H1 (cell line): ENCODE results near the gene IL36RN. TPM values are rescaled to one million over a fixed set of nuclear protein-coding genes. Genes with fewer than 3 reads are reported as not detected.

Source experiments
- CTCF ChIA-PET: fragments of 300-600 bp; sonication (Branson Sonifier 250); formaldehyde crosslinking; loops from one replicate; lab custom pipeline; 2021; ENCODE audit not compliant: partially characterized antibody; lab: Charles Lee
- POLR2A ChIA-PET: fragments of 300-600 bp; sonication (Branson Sonifier 250); formaldehyde crosslinking; loops from one replicate; lab custom pipeline; 2021; ENCODE audit warnings: inconsistent platforms; ENCODE audit not compliant: partially characterized antibody; lab: Charles Lee
- DNase-seq, 2 experiments: peaks; one replicate each; pipeline versions ENCODE4 v3.0.0 to v3.0.0-alpha.2; 2010 to 2022; ENCODE audit warnings: low spot score in 2 of 2, low read depth in 1 of 2, mixed read lengths in 1 of 2
- FAIRE-seq: peaks from 2 replicates; lab custom pipeline; 2011; peaks lifted over from hg19 to GRCh38; lab: Jason Lieb, UNC
- H2AFZ ChIP-seq: 2 replicates; pipeline ENCODE4 v1.8.1; 2012; ENCODE audit warnings: low read length, inconsistent platforms
- H2AK5ac ChIP-seq: 2 replicates; pipeline ENCODE4 v1.6.1; 2013; ENCODE audit warnings: low read depth, low read length
- H2BK120ac ChIP-seq: replicated peaks from 2 replicates; pipeline ENCODE3; 2013; ENCODE audit warnings: low read depth, low read length, inconsistent platforms
- H2BK12ac ChIP-seq: 2 replicates; pipeline ENCODE4 v1.6.1; 2013; ENCODE audit warnings: low read depth, low read length
- H2BK15ac ChIP-seq: 2 replicates; pipeline ENCODE4 v1.6.1; 2013; ENCODE audit warnings: low read length
- H2BK20ac ChIP-seq: 2 replicates; pipeline ENCODE4 v1.6.1; 2013; ENCODE audit warnings: low read length
- H2BK5ac ChIP-seq: 2 replicates; pipeline ENCODE4 v1.6.1; 2013; ENCODE audit warnings: low read depth, low read length
- H3K14ac ChIP-seq: 2 replicates; pipeline ENCODE4 v1.6.1; 2013; ENCODE audit warnings: inconsistent platforms; ENCODE audit not compliant: insufficient read length
- H3K18ac ChIP-seq: 2 replicates; pipeline ENCODE4 v1.6.1; 2013; ENCODE audit warnings: low read length; ENCODE audit errors: extremely low read depth
- H3K23ac ChIP-seq: 2 replicates; pipeline ENCODE4 v1.6.1; 2013; ENCODE audit warnings: inconsistent platforms; ENCODE audit not compliant: insufficient read length
- H3K23me2 ChIP-seq: 2 replicates; pipeline ENCODE4 v1.6.1; 2013; ENCODE audit warnings: low read depth, low read length
- H3K27ac ChIP-seq: 2 replicates; pipeline ENCODE4 v1.6.1; 2011; ENCODE audit warnings: low read depth, low read length, inconsistent platforms
- H3K27me3 ChIP-seq, 4 experiments: replicated peaks in 1 of 4; 1 replicate in 1 of 4; 2 replicates in 3 of 4; pipeline versions ENCODE4 v1.6.1 to v1.8.1; 2011 to 2013; ENCODE audit warnings: low read length in 3 of 4, mild to moderate bottlenecking in 3 of 4, inconsistent platforms in 2 of 4, mixed read lengths in 2 of 4, moderate library complexity in 1 of 4; ENCODE audit not compliant: control insufficient read depth in 3 of 4, insufficient read depth in 3 of 4; ENCODE audit errors: extremely low read depth in 1 of 4
- H3K36me3 ChIP-seq, 4 experiments: 2 replicates each; pipeline versions ENCODE4 v1.6.1 to v1.8.1; 2011 to 2013; ENCODE audit warnings: mild to moderate bottlenecking in 4 of 4, low read length in 3 of 4, moderate library complexity in 2 of 4, control low read depth in 1 of 4, inconsistent platforms in 1 of 4; ENCODE audit not compliant: insufficient read depth in 4 of 4, control insufficient read depth in 2 of 4
- H3K4ac ChIP-seq: replicated peaks from 2 replicates; pipeline ENCODE3; 2013; ENCODE audit warnings: low read length, low read depth, mixed read lengths, inconsistent platforms; ENCODE audit not compliant: insufficient read length
- H3K4me1 ChIP-seq, 4 experiments: replicated peaks in 1 of 4; 1 replicate in 1 of 4; 2 replicates in 3 of 4; pipeline versions ENCODE4 v1.6.1 to v1.8.1; 2011 to 2013; ENCODE audit warnings: low read length in 3 of 4, inconsistent platforms in 2 of 4, mixed read lengths in 1 of 4; ENCODE audit not compliant: insufficient read depth in 4 of 4, control insufficient read depth in 3 of 4
- H3K4me2 ChIP-seq, 2 experiments: 2 replicates each; pipeline versions ENCODE4 v1.6.1 to v1.8.1; 2011 to 2013; ENCODE audit warnings: low read depth in 2 of 2, low read length in 2 of 2, control low read depth in 1 of 2, inconsistent platforms in 1 of 2, mild to moderate bottlenecking in 1 of 2; ENCODE audit not compliant: insufficient read depth in 1 of 2
- H3K4me3 ChIP-seq, 4 experiments: fragments of 200-600, 300-600 bp in 1 of 4; sonication (generic), shearing (Covaris generic), sonication (Bioruptor Twin) in 1 of 4; 2 replicates each; pipeline versions ENCODE4 v1.5.1 to v1.8.1; 2011 to 2016; ENCODE audit warnings: low read length in 4 of 4, low read depth in 3 of 4, control low read depth in 2 of 4, inconsistent platforms in 2 of 4, mild to moderate bottlenecking in 2 of 4, mixed read lengths in 1 of 4, moderate library complexity in 1 of 4; ENCODE audit not compliant: insufficient read depth in 2 of 4; ENCODE audit errors: extremely low read depth in 1 of 4
- H3K56ac ChIP-seq: replicated peaks from 2 replicates; pipeline ENCODE3; 2013; ENCODE audit warnings: low read depth, mild to moderate bottlenecking, mixed read lengths, low read length, inconsistent platforms; ENCODE audit not compliant: insufficient read length
- H3K79me1 ChIP-seq: 2 replicates; pipeline ENCODE4 v1.6.1; 2013; ENCODE audit warnings: low read depth, low read length, control low read depth
- H3K79me2 ChIP-seq, 2 experiments: 2 replicates each; pipeline versions ENCODE4 v1.6.1 to v1.8.1; 2012 to 2013; ENCODE audit warnings: low read length in 2 of 2, mild to moderate bottlenecking in 2 of 2, inconsistent platforms in 1 of 2; ENCODE audit not compliant: insufficient read depth in 2 of 2, control insufficient read depth in 1 of 2
- H3K9ac ChIP-seq, 4 experiments: replicated peaks in 1 of 4; 1 replicate in 1 of 4; 2 replicates in 3 of 4; pipeline versions ENCODE4 v1.6.1 to v1.8.1; 2011 to 2013; ENCODE audit warnings: low read depth in 3 of 4, low read length in 3 of 4, control low read depth in 2 of 4, mild to moderate bottlenecking in 2 of 4, moderate library complexity in 2 of 4, inconsistent platforms in 1 of 4; ENCODE audit errors: extremely low read depth in 1 of 4
- H3K9me3 ChIP-seq, 2 experiments: 2 replicates each; pipeline versions ENCODE4 v1.6.1 to v1.8.1; 2012 to 2013; ENCODE audit warnings: mild to moderate bottlenecking in 2 of 2, moderate library complexity in 2 of 2, control low read depth in 1 of 2, inconsistent platforms in 1 of 2, low read depth in 1 of 2, low read length in 1 of 2, mixed read lengths in 1 of 2; ENCODE audit not compliant: insufficient read depth in 2 of 2
- H4K20me1 ChIP-seq, 2 experiments: replicated peaks in 1 of 2; 2 replicates each; pipeline versions ENCODE3 to v1.8.1; 2011 to 2013; ENCODE audit warnings: inconsistent platforms in 2 of 2, low read length in 2 of 2, mild to moderate bottlenecking in 1 of 2; ENCODE audit not compliant: insufficient read depth in 2 of 2, control insufficient read depth in 1 of 2
- H4K5ac ChIP-seq: 2 replicates; pipeline ENCODE4 v1.6.1; 2013; ENCODE audit warnings: low read length, low read depth, mixed read lengths, inconsistent platforms; ENCODE audit not compliant: insufficient read length
- H4K8ac ChIP-seq: 2 replicates; pipeline ENCODE4 v1.8.0; 2013; ENCODE audit warnings: mild to moderate bottlenecking, moderate library complexity, low read length, inconsistent platforms; ENCODE audit not compliant: insufficient read depth; ENCODE audit errors: extremely low read depth
- H4K91ac ChIP-seq: replicated peaks from 2 replicates; pipeline ENCODE3; 2013; ENCODE audit warnings: low read length, mixed read lengths, inconsistent platforms; ENCODE audit not compliant: insufficient read length
- CHD2 ChIP-seq: IDR thresholded peaks from 2 replicates; pipeline ENCODE4 v1.6.1; 2012; ENCODE audit warnings: low read length, improper control_type of control experiment
- GTF2F1 ChIP-seq: IDR thresholded peaks from 2 replicates; pipeline ENCODE4 v1.6.1; 2012; ENCODE audit warnings: low read depth, low read length, improper control_type of control experiment, borderline replicate concordance
- NANOG ChIP-seq: IDR thresholded peaks from 2 replicates; pipeline ENCODE4 v1.6.1; 2011; ENCODE audit warnings: low read length, low read depth, mild to moderate bottlenecking, inconsistent platforms; ENCODE audit not compliant: insufficient read depth, poor library complexity, severe bottlenecking
- PHF8 ChIP-seq: fragments of 200-600 bp; sonication (generic); conservative IDR thresholded peaks from 2 replicates; pipeline ENCODE4 v1.7.1; 2012; ENCODE audit warnings: low read depth, mild to moderate bottlenecking, inconsistent platforms, low read length, moderate library complexity
- WGBS, 2 experiments: shearing (Covaris generic) in 1 of 2; methylation state at CpG; one replicate each; pipeline versions ENCODE4 v1.1.6 to v1.1.7; 2013 to 2015; ENCODE audit warnings: low lambda C conversion rate in 2 of 2, mixed read lengths in 2 of 2, inconsistent platforms in 1 of 2, low coverage in 1 of 2, missing lambda C conversion rate in 1 of 2; ENCODE audit not compliant: insufficient replicate concordance in 2 of 2, insufficient coverage in 1 of 2, insufficient read length in 1 of 2; ENCODE audit errors: extremely low coverage in 1 of 2, missing lambda C conversion rate in 1 of 2; 5-methylcytosine and 5-hydroxymethylcytosine counted together
- polyA plus RNA-seq, 7 experiments: library from polyadenylated mRNA; depleted of rRNA in 3 of 7; stranded (reverse) in 5 of 7; unstranded in 2 of 7; fragments of >200 nt in 5 of 7; fragments of 200-250 nt in 2 of 7; gene quantifications; 1 replicate in 5 of 7; 2 replicates in 1 of 7; 4 replicates in 1 of 7; pipeline versions ENCODE4 v1.2.1 to v1.2.3, GENCODE V29; 2011 to 2013; ENCODE audit warnings: missing spikeins in 2 of 7, mixed read lengths in 2 of 7
- total RNA-seq: library from RNA; stranded (reverse); fragmentation: NEBNext Ultra II Directional; extraction: Animal tissue kit (Norgen Biotek cat#: 25700); gene quantifications from 2 replicates; pipeline ENCODE4 v1.2.1, GENCODE V29; 2021

Gene IL36RN
- total and polyA plus RNA-seq, 2 of the 8 experiments (the other 6 are each of a cell fraction or from before 2014, with no cell fraction given), result not detected

DNA sequence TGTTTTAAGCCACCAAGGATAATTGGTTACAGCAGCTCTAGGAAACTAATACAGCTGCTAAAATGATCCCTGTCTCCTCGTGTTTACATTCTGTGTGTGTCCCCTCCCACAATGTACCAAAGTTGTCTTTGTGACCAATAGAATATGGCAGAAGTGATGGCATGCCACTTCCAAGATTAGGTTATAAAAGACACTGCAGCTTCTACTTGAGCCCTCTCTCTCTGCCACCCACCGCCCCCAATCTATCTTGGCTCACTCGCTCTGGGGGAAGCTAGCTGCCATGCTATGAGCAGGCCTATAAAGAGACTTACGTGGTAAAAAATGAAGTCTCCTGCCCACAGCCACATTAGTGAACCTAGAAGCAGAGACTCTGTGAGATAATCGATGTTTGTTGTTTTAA is 5.3 kb downstream of the IL36RN start:
- ChIA-PET CTCF (interaction anchor here (0.9 to 2.3 kb wide), 3 partner anchors 11 to 19 kb away, joined by 3 to 12 read pairs (median 4); no protein-coding TSS in a partner anchor), POLR2A (no interaction called here)
- Histone ChIP-seq H4K20me1 (peaks cover 0 to 2% of the 10 kb centered on the region in 2 experiments), H2BK15ac (no peak overlapping the region), H3K27ac (no peak overlapping the region), H3K56ac (no peak overlapping the region), H3K4me2 (no peak overlapping the region), H4K91ac (no peak overlapping the region), H2BK12ac (no peak overlapping the region), H2AFZ (no peak overlapping the region), H3K4me3 (no peak overlapping the region), H3K18ac (no peak overlapping the region), H3K9ac (no peak overlapping the region), H2BK20ac (no peak overlapping the region), H3K9me3 (0 out of 4 replicates have a peak, but pooled peaks cover 0 to 9% of the 10 kb centered on the region in 2 experiments), H3K4me1 (no peaks in the 10 kb centered on the region), H3K4ac (no peak overlapping the region), H2AK5ac (no peak overlapping the region), H3K79me1 (no peaks in the 10 kb centered on the region), H3K79me2 (no peaks in the 10 kb centered on the region), H3K23me2 (peaks cover 2% of the 10 kb centered on the region; the same call in 1 of the 2 replicates), H4K5ac (no peak overlapping the region), H2BK5ac (no peak overlapping the region), H3K27me3 (no peaks in the 10 kb centered on the region), H4K8ac (no peak overlapping the region), H3K23ac (no peak overlapping the region), H3K14ac (no peak overlapping the region), H2BK120ac (no peak overlapping the region), H3K36me3 (no peaks in the 10 kb centered on the region)
- no peak for FAIRE-seq
- DNase-seq, result no peak
- 66% methylated on average over 5 of the region's 5 CpGs; no CpG with 5 or more reads in 1 of the 2 experiments for WGBS, 2 experiments
- TF ChIP-seq GTF2F1, result no peak
- TF ChIP-seq CHD2, result no peak
- no peak for TF ChIP-seq PHF8
- no peak for TF ChIP-seq NANOG
